Vagina (tissue), 2 donors: ENCODE data around the gene PALM.

ENCODE experiments used
- POLR2AphosphoS5 ChIP-seq, 2 donors: sonication (generic); formaldehyde crosslinking; IDR thresholded peaks; one replicate each; pipeline ENCODE4 v1.9.0; 2017; ENCODE audit warnings: antibody characterized with exemption in 2 of 2, mild to moderate bottlenecking in 2 of 2, low read depth in 1 of 2; ENCODE audit not compliant: insufficient read depth in 1 of 2
- TF ChIP-seq, protein P1 (sequence below), 3 experiments: fragments of 450-650 bp in 2 of 3; fragments of 200-600 bp in 1 of 3; sonication (generic) in 1 of 3; IDR thresholded peaks; one replicate each; pipeline ENCODE4 v1.5.1; 2017 to 2019; ENCODE audit warnings: antibody characterized with exemption in 3 of 3, mild to moderate bottlenecking in 2 of 3, moderate library complexity in 2 of 3

- TF ChIP-seq, protein P1, sequence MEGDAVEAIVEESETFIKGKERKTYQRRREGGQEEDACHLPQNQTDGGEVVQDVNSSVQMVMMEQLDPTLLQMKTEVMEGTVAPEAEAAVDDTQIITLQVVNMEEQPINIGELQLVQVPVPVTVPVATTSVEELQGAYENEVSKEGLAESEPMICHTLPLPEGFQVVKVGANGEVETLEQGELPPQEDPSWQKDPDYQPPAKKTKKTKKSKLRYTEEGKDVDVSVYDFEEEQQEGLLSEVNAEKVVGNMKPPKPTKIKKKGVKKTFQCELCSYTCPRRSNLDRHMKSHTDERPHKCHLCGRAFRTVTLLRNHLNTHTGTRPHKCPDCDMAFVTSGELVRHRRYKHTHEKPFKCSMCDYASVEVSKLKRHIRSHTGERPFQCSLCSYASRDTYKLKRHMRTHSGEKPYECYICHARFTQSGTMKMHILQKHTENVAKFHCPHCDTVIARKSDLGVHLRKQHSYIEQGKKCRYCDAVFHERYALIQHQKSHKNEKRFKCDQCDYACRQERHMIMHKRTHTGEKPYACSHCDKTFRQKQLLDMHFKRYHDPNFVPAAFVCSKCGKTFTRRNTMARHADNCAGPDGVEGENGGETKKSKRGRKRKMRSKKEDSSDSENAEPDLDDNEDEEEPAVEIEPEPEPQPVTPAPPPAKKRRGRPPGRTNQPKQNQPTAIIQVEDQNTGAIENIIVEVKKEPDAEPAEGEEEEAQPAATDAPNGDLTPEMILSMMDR (IDR thresholded peaks at IDR 0.05) = peak in 1 of 3 experiments; percentile 42
- TF ChIP-seq POLR2AphosphoS5 (IDR thresholded peaks at IDR 0.05; ENCODE audit: insufficient read depth in 1 of 2, low read depth in 1 of 2) = no peak
These were observed 28.9 kb downstream of the PALM start for GRCh38 chr19:737591-738093.
